HCT116 (cell line): ENCODE data around the gene BRSK2. TPM values are rescaled to one million over a fixed set of nuclear protein-coding genes. Genes with fewer than 3 reads are reported as not detected.

Experiments used
- ATAC-seq: fragments of 200-7000 bp; cut with Tn5 transposase; 2 replicates; pipeline ENCODE4 v1.9.1; 2020; ENCODE audit warnings: mild to moderate bottlenecking, moderate library complexity
- BruUV-seq: library from RNA; stranded (reverse); fragments of 400-500 nt; replicated peaks from 2 replicates; lab custom pipeline; 2021; lab: Mats Ljungman, UMichigan
- CTCF ChIA-PET: fragments of 300-600 bp; sonication (Branson Sonifier 250); formaldehyde crosslinking; loops from one replicate; lab custom pipeline; 2021; ENCODE audit warnings: antibody characterized with exemption; lab: Charles Lee
- POLR2A ChIA-PET: fragments of 300-600, 350-600 bp; sonication (Branson Sonifier 250); formaldehyde crosslinking; loops from one replicate; lab custom pipeline; 2021; ENCODE audit warnings: antibody characterized with exemption; lab: Charles Lee
- RAD21 ChIA-PET, 2 experiments: fragments of 300-600 bp; sonication (Branson Sonifier 250); formaldehyde crosslinking; loops; one replicate each; lab custom pipeline; 2023; ENCODE audit warnings: low total read pairs in 2 of 2; ENCODE audit not compliant: uncharacterized antibody in 2 of 2, unreplicated experiment in 2 of 2, low non-redundant PET in 1 of 2; lab: Charles Lee
- DNase-seq: peaks from one replicate; pipeline ENCODE4 v3.0.0-alpha.2; 2010; ENCODE audit warnings: low read depth, low spot score
- H2AFZ ChIP-seq: fragments of 200-600 bp; shearing (Covaris generic), sonication (generic); 2 replicates; pipeline ENCODE4 v1.6.1; 2017; ENCODE audit warnings: low read depth, mixed run types, mixed read lengths, antibody characterized with exemption, low read length; ENCODE audit not compliant: poor library complexity, severe bottlenecking
- H3K27ac ChIP-seq: 2 replicates; pipeline ENCODE4 v1.5.1; 2012; ENCODE audit warnings: low read depth, low read length
- H3K27me3 ChIP-seq: fragments of 200-600 bp; sonication (generic); 2 replicates; pipeline ENCODE4 v1.6.1; 2016; ENCODE audit warnings: mixed run types, low read length, mixed read lengths; ENCODE audit not compliant: insufficient read depth
- H3K36me3 ChIP-seq, 2 experiments: fragments of 200-500 bp in 1 of 2; fragments of 200-600 bp in 1 of 2; sonication (Bioruptor generic) in 1 of 2; sonication (generic) in 1 of 2; 2 replicates each; pipeline versions ENCODE4 v1.5.1 to v1.6.1; 2014 to 2016; ENCODE audit warnings: low read length in 2 of 2, inconsistent platforms in 1 of 2, mixed read lengths in 1 of 2, mixed run types in 1 of 2; ENCODE audit not compliant: insufficient read depth in 2 of 2, control insufficient read depth in 1 of 2
- H3K4me1 ChIP-seq, 2 experiments: fragments of 200-600 bp in 1 of 2; sonication (generic) in 1 of 2; 2 replicates each; pipeline versions ENCODE4 v1.5.1 to v1.6.1; 2012 to 2017; ENCODE audit warnings: low read length in 2 of 2, inconsistent platforms in 1 of 2, mild to moderate bottlenecking in 1 of 2, mixed read lengths in 1 of 2, mixed run types in 1 of 2, moderate library complexity in 1 of 2; ENCODE audit not compliant: insufficient read depth in 2 of 2, control insufficient read depth in 1 of 2
- H3K4me2 ChIP-seq: fragments of 200-600 bp; sonication (generic); 2 replicates; pipeline ENCODE4 v1.6.1; 2017; ENCODE audit warnings: mixed run types, low read length, mixed read lengths
- H3K4me3 ChIP-seq, 2 experiments: fragments of 200-600 bp in 1 of 2; sonication (generic) in 1 of 2; replicated peaks in 1 of 2; 2 replicates each; pipeline ENCODE4 v1.5.1; 2011 to 2016; ENCODE audit warnings: low read length in 2 of 2, control low read depth in 1 of 2, low read depth in 1 of 2, mild to moderate bottlenecking in 1 of 2, mixed read lengths in 1 of 2, mixed run types in 1 of 2
- H3K79me2 ChIP-seq: fragments of 200-600 bp; sonication (generic); 2 replicates; pipeline ENCODE4 v1.6.1; 2017; ENCODE audit warnings: mild to moderate bottlenecking, mixed run types, low read length, moderate library complexity, mixed read lengths; ENCODE audit not compliant: insufficient read depth
- H3K9ac ChIP-seq: fragments of 200-600 bp; sonication (generic); 2 replicates; pipeline ENCODE4 v1.6.1; 2016; ENCODE audit warnings: low read length, mixed read lengths
- H3K9me2 ChIP-seq: fragments of 200-600 bp; sonication (generic), shearing (Covaris generic); 2 replicates; pipeline ENCODE4 v1.6.1; 2017; ENCODE audit warnings: mixed run types, mild to moderate bottlenecking, moderate library complexity; ENCODE audit not compliant: insufficient read depth
- H3K9me3 ChIP-seq, 2 experiments: fragments of 200-500 bp in 1 of 2; fragments of 200-600 bp in 1 of 2; sonication (Bioruptor generic) in 1 of 2; sonication (generic) in 1 of 2; 2 replicates each; pipeline ENCODE4 v1.6.1; 2014 to 2017; ENCODE audit warnings: low read length in 2 of 2, mixed read lengths in 2 of 2, inconsistent platforms in 1 of 2, low read depth in 1 of 2, mild to moderate bottlenecking in 1 of 2, mixed run types in 1 of 2, moderate library complexity in 1 of 2; ENCODE audit not compliant: control insufficient read depth in 1 of 2, insufficient read depth in 1 of 2
- H4K20me1 ChIP-seq: fragments of 200-600 bp; sonication (generic), shearing (Covaris generic); 2 replicates; pipeline ENCODE4 v1.6.1; 2017; ENCODE audit warnings: mixed run types, mild to moderate bottlenecking, moderate library complexity; ENCODE audit not compliant: insufficient read depth
- CBX3 ChIP-seq: IDR thresholded peaks from 2 replicates; pipeline ENCODE4 v1.6.1; 2012; ENCODE audit warnings: low read depth
- CEBPB ChIP-seq: IDR thresholded peaks from 2 replicates; pipeline ENCODE4 v1.6.1; 2012; ENCODE audit warnings: low read depth
- EGR1 ChIP-seq: IDR thresholded peaks from 2 replicates; pipeline ENCODE4 v1.6.1; 2012; ENCODE audit warnings: low read depth
- ELF1 ChIP-seq: IDR thresholded peaks from 2 replicates; pipeline ENCODE4 v1.6.1; 2012; ENCODE audit warnings: low read depth, borderline replicate concordance
- EZH2 ChIP-seq: fragments of 200-600 bp; sonication (generic); IDR thresholded peaks from 2 replicates; pipeline ENCODE4 v1.6.1; 2017; ENCODE audit warnings: antibody characterized with exemption, mixed run types
- EZH2phosphoT487 ChIP-seq: fragments of 200-600 bp; IDR thresholded peaks from 2 replicates; pipeline ENCODE4 v1.6.1; 2018; ENCODE audit warnings: antibody characterized with exemption, borderline replicate concordance
- JUND ChIP-seq: IDR thresholded peaks from 2 replicates; pipeline ENCODE4 v1.6.1; 2012
- POLR2AphosphoS5 ChIP-seq: IDR thresholded peaks from 2 replicates; pipeline ENCODE4 v1.6.1; 2011; ENCODE audit warnings: mild to moderate bottlenecking, low read depth, low read length, moderate library complexity
- RAD21 ChIP-seq: IDR thresholded peaks from 2 replicates; pipeline ENCODE4 v1.6.1; 2012; ENCODE audit warnings: low read depth, mild to moderate bottlenecking
- REST ChIP-seq: IDR thresholded peaks from 2 replicates; pipeline ENCODE4 v1.6.1; 2012; ENCODE audit warnings: low read depth
- SIN3A ChIP-seq: IDR thresholded peaks from 2 replicates; pipeline ENCODE4 v1.6.1; 2012; ENCODE audit warnings: low read depth
- SRF ChIP-seq: IDR thresholded peaks from 2 replicates; pipeline ENCODE4 v1.6.1; 2012; ENCODE audit warnings: low read depth
- TCF7L2 ChIP-seq: IDR thresholded peaks from 2 replicates; pipeline ENCODE4 v1.7.0; 2011; ENCODE audit warnings: borderline replicate concordance, inconsistent platforms; ENCODE audit not compliant: insufficient read depth, insufficient read length; ENCODE audit errors: extremely low read depth
- YY1 ChIP-seq: IDR thresholded peaks from 2 replicates; pipeline ENCODE4 v1.6.1; 2011; ENCODE audit warnings: low read length, low read depth, moderate library complexity, mild to moderate bottlenecking; ENCODE audit not compliant: insufficient replicate concordance; ENCODE audit errors: extremely low read depth
- ZBTB33 ChIP-seq: IDR thresholded peaks from 2 replicates; pipeline ENCODE4 v1.6.1; 2011; ENCODE audit warnings: mild to moderate bottlenecking, low read length, moderate library complexity; ENCODE audit not compliant: insufficient replicate concordance; ENCODE audit errors: extremely low read depth
- ZFX ChIP-seq: fragments of 450-650 bp; IDR thresholded peaks from 2 replicates; pipeline ENCODE4 v1.6.1; 2017
- ZNF274 ChIP-seq: fragments of 200-500 bp; sonication (Bioruptor generic); IDR thresholded peaks from 2 replicates; pipeline ENCODE4 v1.6.1; 2014; ENCODE audit warnings: mild to moderate bottlenecking, low read depth, low read length, inconsistent platforms
- intact Hi-C: fragments of 100-400 bp; cut with micrococcal nuclease; formaldehyde crosslinking; loops from 2 replicates; pipeline ENCODE4 v1.10.0; 2022
- total RNA-seq: library from RNA; stranded (reverse); gene quantifications from one replicate; pipeline ENCODE4 v1.2.1, GENCODE V29; 2021; ENCODE audit not compliant: unreplicated experiment
- TF ChIP-seq, protein P1 (sequence below): IDR thresholded peaks from 2 replicates; pipeline ENCODE4 v1.6.1; 2012
- TF ChIP-seq, protein P2 (sequence below): IDR thresholded peaks from 2 replicates; pipeline ENCODE4 v1.6.1; 2012

Gene BRSK2
- total RNA-seq, 1 experiment from 2014 or later, result 14.0 TPM

DNA sequence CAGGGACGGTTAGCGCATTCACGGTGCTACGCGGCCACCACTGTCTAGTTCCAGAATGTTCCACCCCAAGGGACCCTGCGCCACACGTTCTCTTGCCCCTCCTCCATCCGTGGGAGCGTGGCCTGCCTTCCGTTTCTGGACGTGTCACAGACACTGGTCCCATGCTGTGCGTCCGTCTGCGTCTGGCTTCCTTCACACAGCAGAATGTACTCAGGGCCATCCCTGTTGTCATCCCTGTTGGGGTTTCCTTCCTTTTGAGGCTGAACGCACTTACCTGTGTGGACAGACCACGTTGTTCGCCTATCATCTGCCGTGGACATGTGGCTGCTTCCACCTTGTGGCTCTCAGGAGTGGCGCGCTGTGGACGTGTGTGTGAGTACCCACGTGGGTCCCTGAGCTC is 24.9 kb downstream of the BRSK2 start (continued):
- TF ChIP-seq REST, result no peak

DNA sequence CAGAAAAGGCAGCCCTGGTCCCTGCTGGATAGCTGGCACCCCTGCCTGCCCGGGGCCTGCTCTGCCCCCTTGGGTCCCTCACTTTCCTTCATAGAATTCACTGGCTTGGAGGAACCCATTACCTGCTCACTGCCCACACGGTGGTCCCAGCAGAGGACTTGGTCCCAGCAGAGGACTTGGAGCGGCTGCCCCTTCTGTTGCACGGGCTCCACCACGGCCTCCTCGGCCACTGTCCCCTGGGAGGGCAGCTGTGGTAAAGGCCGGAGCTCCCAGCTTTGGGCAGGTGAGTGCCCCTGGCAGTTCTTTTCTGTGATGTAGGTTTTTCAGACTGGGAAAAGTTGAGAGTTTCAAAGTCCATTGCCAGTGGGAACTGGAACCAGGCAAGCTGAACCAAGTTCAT is 25.9 kb downstream of the BRSK2 start:
- peaks cover 47 to 49% of the 10 kb centered on the region in 2 experiments; a peak in 3 of 4 replicates for H3K9me3 ChIP-seq
- H3K9ac ChIP-seq, result no peak overlapping the region
- no peaks in the 10 kb centered on the region for H3K9me2 ChIP-seq
- intact Hi-C loops, result no loop called here
- ATAC-seq (no peak), DNase-seq (no peak)
- no peak overlapping the region for H3K27ac ChIP-seq
- ChIA-PET CTCF (no interaction called here), RAD21 (no interaction called here), POLR2A (no interaction called here)
- H3K36me3 ChIP-seq, result no peaks in the 10 kb centered on the region
- no peaks in the 10 kb centered on the region for H3K4me1 ChIP-seq
- H2AFZ ChIP-seq, result no peak overlapping the region
- no peak overlapping the region for H3K4me2 ChIP-seq
- BruUV-seq, result no TSS peak
- no peak overlapping the region for H3K4me3 ChIP-seq
- no peaks in the 10 kb centered on the region for H3K79me2 ChIP-seq
- no peaks in the 10 kb centered on the region for H3K27me3 ChIP-seq
- H4K20me1 ChIP-seq, result no peaks in the 10 kb centered on the region
- TF ChIP-seq SRF (no peak), YY1 (no peak), ZFX (no peak), RAD21 (no peak), EGR1 (no peak), ELF1 (no peak), EZH2 (no peak), EZH2phosphoT487 (no peak), POLR2AphosphoS5 (no peak), SIN3A (no peak), TCF7L2 (no peak), CBX3 (no peak), JUND (no peak), ZNF274 (no peak), ZBTB33 (no peak), CEBPB (no peak)
- TF ChIP-seq, protein P1, sequence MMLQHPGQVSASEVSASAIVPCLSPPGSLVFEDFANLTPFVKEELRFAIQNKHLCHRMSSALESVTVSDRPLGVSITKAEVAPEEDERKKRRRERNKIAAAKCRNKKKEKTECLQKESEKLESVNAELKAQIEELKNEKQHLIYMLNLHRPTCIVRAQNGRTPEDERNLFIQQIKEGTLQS, result no peak
- TF ChIP-seq, protein P2, sequence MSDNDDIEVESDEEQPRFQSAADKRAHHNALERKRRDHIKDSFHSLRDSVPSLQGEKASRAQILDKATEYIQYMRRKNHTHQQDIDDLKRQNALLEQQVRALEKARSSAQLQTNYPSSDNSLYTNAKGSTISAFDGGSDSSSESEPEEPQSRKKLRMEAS, result no peak
